Type B pancreatic cell (in vitro differentiated cells): ENCODE measurements around the gene TWIST2. TPM values are rescaled to one million over a fixed set of nuclear protein-coding genes. Genes with fewer than 3 reads are reported as not detected.

Source experiments
- DNase-seq: peaks from one replicate; pipeline ENCODE4 v3.0.0; 2021; ENCODE audit warnings: mixed read lengths; ENCODE audit not compliant: unreplicated experiment; ENCODE audit errors: extremely low spot score
- H3K27ac Mint-ChIP-seq: 2 replicates; pipeline ENCODE4 v1.8.0; 2021; ENCODE audit warnings: mild to moderate bottlenecking, mixed read lengths
- H3K27me3 Mint-ChIP-seq: 2 replicates; pipeline ENCODE4 v1.8.0; 2021; ENCODE audit warnings: mixed read lengths
- H3K36me3 Mint-ChIP-seq: 2 replicates; pipeline ENCODE4 v1.8.0; 2021; ENCODE audit warnings: mixed read lengths
- H3K4me1 Mint-ChIP-seq: one replicate; pipeline ENCODE4 v1.8.0; 2021; ENCODE audit warnings: mixed read lengths; ENCODE audit not compliant: unreplicated experiment
- H3K4me3 Mint-ChIP-seq: 2 replicates; pipeline ENCODE4 v1.8.0; 2021; ENCODE audit warnings: mild to moderate bottlenecking, mixed read lengths
- H3K9me3 Mint-ChIP-seq: 2 replicates; pipeline ENCODE4 v1.8.0; 2021; ENCODE audit warnings: mixed read lengths
- CTCF ChIP-seq: fragments of 200-600 bp; sonication (generic); conservative IDR thresholded peaks from 2 replicates; pipeline ENCODE4 v1.5.0; 2021; ENCODE audit warnings: antibody characterized with exemption, mild to moderate bottlenecking
- total RNA-seq: library from RNA; stranded (reverse); gene quantifications from 2 replicates; pipeline ENCODE4 v1.2.1, GENCODE V29; 2021; ENCODE audit warnings: low replicate concordance

TWIST2 gene
- total RNA-seq, 1 donor from 2014 or later: 27.3 TPM

GRCh38 chr2:238838786-238839327 is 9.0 kb upstream of the TWIST2 start:
- no peaks in the 10 kb centered on the region for H3K9me3 Mint-ChIP-seq
- H3K27me3 Mint-ChIP-seq: peaks cover 66% of the 10 kb centered on the region
- DNase-seq: peak; percentile 34
- H3K4me1 Mint-ChIP-seq: peaks cover 5% of the 10 kb centered on the region
- no peaks in the 10 kb centered on the region for H3K36me3 Mint-ChIP-seq
- H3K27ac Mint-ChIP-seq: no peak overlapping the region
- H3K4me3 Mint-ChIP-seq: no peak overlapping the region
- TF ChIP-seq CTCF: no peak

GRCh38 chr2:238839428-238839827 is 8.5 kb upstream of the TWIST2 start:
- TF ChIP-seq CTCF: no peak
- no peak for DNase-seq
- Mint-ChIP-seq H3K4me3 (no peak overlapping the region), H3K9me3 (no peaks in the 10 kb centered on the region), H3K27ac (no peak overlapping the region), H3K36me3 (no peaks in the 10 kb centered on the region), H3K27me3 (peaks cover 67% of the 10 kb centered on the region), H3K4me1 (peaks cover 5% of the 10 kb centered on the region)

- no peak overlapping the region for H3K4me3 Mint-ChIP-seq
- H3K27me3 Mint-ChIP-seq: peaks cover 71% of the 10 kb centered on the region
- TF ChIP-seq CTCF: no peak
- H3K4me1 Mint-ChIP-seq: peaks cover 13% of the 10 kb centered on the region
- no peak overlapping the region for H3K27ac Mint-ChIP-seq
- H3K9me3 Mint-ChIP-seq: no peaks in the 10 kb centered on the region
- DNase-seq: peak; percentile 47
- no peaks in the 10 kb centered on the region for H3K36me3 Mint-ChIP-seq
These were observed 6.2 kb upstream of the TWIST2 start for GRCh38 chr2:238841542-238842164.

- Mint-ChIP-seq H3K9me3 (no peaks in the 10 kb centered on the region), H3K4me3 (no peak overlapping the region), H3K36me3 (no peaks in the 10 kb centered on the region), H3K27me3 (peaks cover 66% of the 10 kb centered on the region), H3K27ac (no peak overlapping the region), H3K4me1 (peaks cover 13% of the 10 kb centered on the region)
- TF ChIP-seq CTCF: no peak
- DNase-seq: peak; percentile 13
These were observed 4.4 kb upstream of the TWIST2 start for GRCh38 chr2:238843476-238843875.

GRCh38 chr2:238845583-238846377 is 2.1 kb upstream of the TWIST2 start:
- Mint-ChIP-seq H3K9me3 (no peaks in the 10 kb centered on the region), H3K27ac (peak overlapping the region; percentile 13), H3K4me1 (peaks cover 21% of the 10 kb centered on the region), H3K36me3 (no peaks in the 10 kb centered on the region), H3K4me3 (peak overlapping the region; percentile 69), H3K27me3 (peaks cover 72% of the 10 kb centered on the region)
- no peak for TF ChIP-seq CTCF
- peak; percentile 42 for DNase-seq
